ENCODE results near the gene AGT.

DNA sequence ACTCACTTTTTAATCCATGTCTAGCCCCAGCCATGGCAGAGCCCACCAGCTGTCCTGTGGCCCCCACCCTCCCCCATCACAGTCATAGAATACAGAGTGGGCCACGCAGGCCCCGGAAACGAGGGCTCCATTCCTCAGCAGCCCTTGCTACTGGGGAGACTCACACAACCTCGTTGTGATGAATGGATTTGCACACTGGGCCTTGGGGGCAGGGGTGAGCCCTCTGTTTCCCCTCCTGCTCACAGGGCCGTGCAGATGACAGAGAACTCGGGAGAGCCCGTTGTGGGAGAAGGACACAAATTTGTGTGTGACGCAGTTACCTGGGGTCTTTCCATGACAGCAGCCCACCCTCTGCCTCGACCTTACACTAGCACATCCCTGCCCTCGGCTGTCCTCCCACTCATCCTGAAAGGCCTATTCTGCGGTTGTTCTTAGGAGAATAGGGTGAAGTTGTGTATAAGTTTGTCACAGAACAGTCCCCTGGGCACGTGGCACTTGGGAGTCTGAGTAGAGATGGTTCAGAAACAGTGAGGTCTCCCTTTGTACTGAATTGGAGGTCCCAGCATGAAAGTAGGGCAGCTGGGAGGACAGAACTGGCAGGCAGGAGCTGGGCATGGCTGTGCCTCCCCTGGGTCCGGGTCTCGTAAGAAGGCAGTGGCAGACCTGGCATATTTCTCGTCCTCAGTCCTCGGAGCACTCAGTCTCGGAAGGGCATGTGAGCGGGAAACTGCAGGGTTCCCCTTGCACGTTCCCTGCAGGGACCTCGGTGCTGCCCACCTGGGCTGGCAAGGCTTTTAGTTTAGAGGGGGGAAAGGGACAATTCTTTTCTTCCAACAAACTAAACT, 6.8 kb downstream of the AGT start:
- TF ChIP-seq, protein P1, sequence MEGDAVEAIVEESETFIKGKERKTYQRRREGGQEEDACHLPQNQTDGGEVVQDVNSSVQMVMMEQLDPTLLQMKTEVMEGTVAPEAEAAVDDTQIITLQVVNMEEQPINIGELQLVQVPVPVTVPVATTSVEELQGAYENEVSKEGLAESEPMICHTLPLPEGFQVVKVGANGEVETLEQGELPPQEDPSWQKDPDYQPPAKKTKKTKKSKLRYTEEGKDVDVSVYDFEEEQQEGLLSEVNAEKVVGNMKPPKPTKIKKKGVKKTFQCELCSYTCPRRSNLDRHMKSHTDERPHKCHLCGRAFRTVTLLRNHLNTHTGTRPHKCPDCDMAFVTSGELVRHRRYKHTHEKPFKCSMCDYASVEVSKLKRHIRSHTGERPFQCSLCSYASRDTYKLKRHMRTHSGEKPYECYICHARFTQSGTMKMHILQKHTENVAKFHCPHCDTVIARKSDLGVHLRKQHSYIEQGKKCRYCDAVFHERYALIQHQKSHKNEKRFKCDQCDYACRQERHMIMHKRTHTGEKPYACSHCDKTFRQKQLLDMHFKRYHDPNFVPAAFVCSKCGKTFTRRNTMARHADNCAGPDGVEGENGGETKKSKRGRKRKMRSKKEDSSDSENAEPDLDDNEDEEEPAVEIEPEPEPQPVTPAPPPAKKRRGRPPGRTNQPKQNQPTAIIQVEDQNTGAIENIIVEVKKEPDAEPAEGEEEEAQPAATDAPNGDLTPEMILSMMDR (IDR thresholded peaks at IDR 0.05 in 2 of 3, conservative IDR thresholded peaks at IDR 0.05 in 1 of 3; ENCODE audit: borderline replicate concordance in 1 of 3, insufficient read depth in 1 of 3, low read depth in 2 of 3, low read length in 2 of 3): no peak
- TF ChIP-seq JUND (IDR thresholded peaks at IDR 0.05) (no peak), POLR2AphosphoS5 (IDR thresholded peaks at IDR 0.05; ENCODE audit: low read depth, low read length) (no peak), CBX3 (IDR thresholded peaks at IDR 0.05; ENCODE audit: low read depth) (no peak), YY1 (IDR thresholded peaks at IDR 0.05; ENCODE audit: extremely low read depth, insufficient replicate concordance, low read depth, low read length) (no peak)
- TF ChIP-seq, protein P2, sequence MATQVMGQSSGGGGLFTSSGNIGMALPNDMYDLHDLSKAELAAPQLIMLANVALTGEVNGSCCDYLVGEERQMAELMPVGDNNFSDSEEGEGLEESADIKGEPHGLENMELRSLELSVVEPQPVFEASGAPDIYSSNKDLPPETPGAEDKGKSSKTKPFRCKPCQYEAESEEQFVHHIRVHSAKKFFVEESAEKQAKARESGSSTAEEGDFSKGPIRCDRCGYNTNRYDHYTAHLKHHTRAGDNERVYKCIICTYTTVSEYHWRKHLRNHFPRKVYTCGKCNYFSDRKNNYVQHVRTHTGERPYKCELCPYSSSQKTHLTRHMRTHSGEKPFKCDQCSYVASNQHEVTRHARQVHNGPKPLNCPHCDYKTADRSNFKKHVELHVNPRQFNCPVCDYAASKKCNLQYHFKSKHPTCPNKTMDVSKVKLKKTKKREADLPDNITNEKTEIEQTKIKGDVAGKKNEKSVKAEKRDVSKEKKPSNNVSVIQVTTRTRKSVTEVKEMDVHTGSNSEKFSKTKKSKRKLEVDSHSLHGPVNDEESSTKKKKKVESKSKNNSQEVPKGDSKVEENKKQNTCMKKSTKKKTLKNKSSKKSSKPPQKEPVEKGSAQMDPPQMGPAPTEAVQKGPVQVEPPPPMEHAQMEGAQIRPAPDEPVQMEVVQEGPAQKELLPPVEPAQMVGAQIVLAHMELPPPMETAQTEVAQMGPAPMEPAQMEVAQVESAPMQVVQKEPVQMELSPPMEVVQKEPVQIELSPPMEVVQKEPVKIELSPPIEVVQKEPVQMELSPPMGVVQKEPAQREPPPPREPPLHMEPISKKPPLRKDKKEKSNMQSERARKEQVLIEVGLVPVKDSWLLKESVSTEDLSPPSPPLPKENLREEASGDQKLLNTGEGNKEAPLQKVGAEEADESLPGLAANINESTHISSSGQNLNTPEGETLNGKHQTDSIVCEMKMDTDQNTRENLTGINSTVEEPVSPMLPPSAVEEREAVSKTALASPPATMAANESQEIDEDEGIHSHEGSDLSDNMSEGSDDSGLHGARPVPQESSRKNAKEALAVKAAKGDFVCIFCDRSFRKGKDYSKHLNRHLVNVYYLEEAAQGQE (IDR thresholded peaks at IDR 0.05; ENCODE audit: low read depth): no peak
